A549 (cell line): ENCODE results near the gene MAPK12.

ENCODE experiments used
- CTCF ChIP-seq: fragments of >200 bp; sonication (Bioruptor Twin); formaldehyde crosslinking; IDR thresholded peaks from 3 replicates; pipeline ENCODE4 v1.5.1; 2016
- EP300 ChIP-seq, 2 experiments: fragments of >200 bp; sonication (Bioruptor Twin); formaldehyde crosslinking; IDR thresholded peaks; 2 replicates in 1 of 2; 3 replicates in 1 of 2; pipeline ENCODE4 v1.6.1; 2016 to 2017
- ESRRA ChIP-seq: fragments of 150-350 bp; IDR thresholded peaks from 2 replicates; pipeline ENCODE4 v1.6.1; 2014; ENCODE audit warnings: mild to moderate bottlenecking, low read length, borderline replicate concordance
- HDAC2 ChIP-seq: fragments of 200-600 bp; sonication (generic); IDR thresholded peaks from 2 replicates; pipeline ENCODE4 v1.6.1; 2016
- HMGXB4 ChIP-seq: fragments of 250-450 bp; sonication (Bioruptor Pico); IDR thresholded peaks from 2 replicates; pipeline ENCODE4 v1.5.0; 2021; ENCODE audit warnings: mild to moderate bottlenecking, moderate library complexity, borderline replicate concordance
- HOXB13 ChIP-seq: fragments of 250-450 bp; sonication (Bioruptor Pico); IDR thresholded peaks from 2 replicates; pipeline ENCODE4 v1.5.0; 2020; ENCODE audit warnings: low read depth, mild to moderate bottlenecking, moderate library complexity
- HOXB5 ChIP-seq: fragments of 250-450 bp; sonication (Bioruptor Pico); IDR thresholded peaks from 2 replicates; pipeline ENCODE4 v1.5.0; 2020; ENCODE audit warnings: mild to moderate bottlenecking, moderate library complexity
- POLR2A ChIP-seq: IDR thresholded peaks from 2 replicates; pipeline ENCODE4 v1.6.1; 2012; ENCODE audit warnings: mild to moderate bottlenecking, low read length
- POLR2AphosphoS2 ChIP-seq: conservative IDR thresholded peaks from 2 replicates; pipeline ENCODE4 v1.6.1; 2012; ENCODE audit warnings: low read length, improper control_type of control experiment, inconsistent platforms
- RCOR1 ChIP-seq: fragments of 150-350 bp; IDR thresholded peaks from 2 replicates; pipeline ENCODE4 v1.6.1; 2014; ENCODE audit warnings: antibody characterized with exemption, low read length, low read depth
- RFX5 ChIP-seq: fragments of 450-650 bp; IDR thresholded peaks from 2 replicates; pipeline ENCODE4 v1.7.1; 2014; ENCODE audit warnings: antibody characterized with exemption, mild to moderate bottlenecking, moderate library complexity
- SMC3 ChIP-seq: fragments of >200 bp; sonication (Bioruptor Twin); formaldehyde crosslinking; IDR thresholded peaks from 3 replicates; pipeline ENCODE4 v1.6.1; 2018; ENCODE audit warnings: inconsistent platforms
- TP53 ChIP-seq: fragments of 250-450 bp; sonication (Bioruptor Pico); IDR thresholded peaks from 2 replicates; pipeline ENCODE4 v1.5.0; 2021; ENCODE audit warnings: mild to moderate bottlenecking, moderate library complexity
- USF2 ChIP-seq: fragments of 450-650 bp; IDR thresholded peaks from 2 replicates; pipeline ENCODE4 v1.6.1; 2014; ENCODE audit warnings: antibody characterized with exemption

- no peak for TF ChIP-seq SMC3
- no peak for TF ChIP-seq CTCF
- TF ChIP-seq TP53 (CRISPR knock-in tag), result no peak
- TF ChIP-seq POLR2A, result no peak
- no peak for TF ChIP-seq RCOR1
- no peak for TF ChIP-seq HDAC2
- no peak for TF ChIP-seq USF2
- TF ChIP-seq HOXB5 (CRISPR knock-in tag), result no peak
- TF ChIP-seq HMGXB4, result no peak
- no peak for TF ChIP-seq RFX5
- no peak for TF ChIP-seq EP300 (IDR thresholded peaks at IDR 0.05)
- TF ChIP-seq POLR2AphosphoS2, result no peak
- no peak for TF ChIP-seq HOXB13 (CRISPR knock-in tag)
- TF ChIP-seq ESRRA, result no peak
These were observed 13.0 kb downstream of the MAPK12 start for GRCh38 chr22:50248196-50249081.
